GM12892 (cell line): ENCODE results near the gene NISCH.

ENCODE experiments used
- DNase-seq: peaks from one replicate; pipeline ENCODE4 v3.0.0; 2011; ENCODE audit not compliant: insufficient read length
- FAIRE-seq: peaks from 2 replicates; lab custom pipeline; 2011; peaks lifted over from hg19 to GRCh38; lab: Jason Lieb, UNC
- POLR2A ChIP-seq: IDR thresholded peaks from 2 replicates; pipeline ENCODE4 v1.6.1; 2011; ENCODE audit warnings: low read depth, low read length, control low read depth
- POLR2AphosphoS5 ChIP-seq: IDR thresholded peaks from 2 replicates; pipeline ENCODE4 v1.6.1; 2011; ENCODE audit warnings: low read depth, low read length, control low read depth
- TAF1 ChIP-seq: IDR thresholded peaks from 2 replicates; pipeline ENCODE4 v1.6.1; 2011; ENCODE audit warnings: low read depth, mild to moderate bottlenecking, control low read depth, low read length, borderline replicate concordance

NISCH gene

DNA sequence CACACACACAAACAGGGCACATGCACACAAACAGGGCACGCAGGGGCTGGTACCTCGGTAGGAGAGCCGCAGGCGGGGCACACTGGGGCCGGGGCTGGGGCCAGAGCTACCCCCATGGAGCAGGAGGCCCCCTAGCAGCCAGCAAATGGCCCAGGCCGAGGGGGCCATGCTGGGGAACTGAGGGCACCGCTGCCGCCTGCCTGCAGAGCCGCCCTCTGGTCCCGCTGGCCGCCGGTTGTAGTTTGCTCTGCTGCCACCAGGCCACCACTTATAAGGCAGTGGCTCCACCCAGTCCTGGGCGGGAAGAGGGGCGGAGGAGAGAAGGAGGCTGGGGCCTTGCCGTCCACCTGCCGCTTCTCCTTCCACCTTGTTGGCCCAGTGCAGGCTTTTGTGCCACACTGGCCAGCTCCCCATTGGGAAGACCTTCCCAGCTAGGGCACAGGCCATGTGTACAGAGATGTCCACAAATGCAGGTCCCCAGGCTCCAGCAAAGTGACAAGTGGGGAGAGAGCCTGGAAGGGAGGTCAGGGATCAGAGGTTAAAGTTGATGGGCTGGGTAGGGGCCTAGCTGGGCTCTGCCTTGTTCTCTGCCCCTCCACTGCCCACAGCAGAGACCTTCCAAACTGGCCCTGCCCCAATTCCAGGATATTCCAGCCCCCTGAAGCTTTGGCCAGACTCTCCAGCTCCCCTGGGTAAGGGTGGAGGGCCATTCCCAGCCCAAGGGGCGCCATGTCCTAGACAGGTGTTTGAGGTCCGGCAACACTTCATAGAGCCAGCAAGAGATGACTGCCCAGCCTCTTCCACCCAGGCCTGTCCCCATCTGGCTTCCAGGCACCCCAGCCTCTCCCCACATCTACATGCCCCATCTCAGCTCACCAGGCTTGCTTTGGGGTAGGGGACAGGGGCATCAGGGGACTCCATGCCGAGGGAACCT is 10.3 kb upstream of the NISCH start, which contains the start of gene SEMA3G:
SEMA3G (minus strand) TSS at position 244 of the 934 bp plus-strand sequence; CDS start at position 168, 76 bp downstream.
- FAIRE-seq (peak; percentile 91), DNase-seq (peak; percentile 82)
- TF ChIP-seq TAF1 (no peak), POLR2A (no peak)

DNA sequence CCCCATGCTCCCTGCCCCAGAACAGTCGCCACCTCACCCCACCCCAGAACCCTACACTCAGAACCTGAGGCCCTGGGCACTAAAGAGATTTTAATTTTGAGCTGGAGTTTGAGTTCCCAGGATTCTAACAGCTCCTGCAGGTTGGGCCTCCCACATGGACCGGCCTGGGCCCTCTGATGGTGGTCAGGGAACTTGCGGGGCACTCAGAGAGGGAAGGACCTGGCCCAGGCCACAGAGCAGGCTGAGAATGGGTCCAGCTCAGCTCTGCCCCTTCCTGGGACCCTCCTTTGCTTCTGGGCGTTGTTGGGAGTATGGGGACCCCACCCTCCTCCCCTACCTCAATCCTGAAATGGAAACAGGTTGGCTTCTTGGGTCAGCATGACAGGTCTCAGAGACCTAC is 9.4 kb upstream of the NISCH start:
- TF ChIP-seq POLR2A: no peak
- TF ChIP-seq TAF1: no peak
- no peak for TF ChIP-seq POLR2AphosphoS5
- FAIRE-seq (no peak), DNase-seq (no peak)

DNA sequence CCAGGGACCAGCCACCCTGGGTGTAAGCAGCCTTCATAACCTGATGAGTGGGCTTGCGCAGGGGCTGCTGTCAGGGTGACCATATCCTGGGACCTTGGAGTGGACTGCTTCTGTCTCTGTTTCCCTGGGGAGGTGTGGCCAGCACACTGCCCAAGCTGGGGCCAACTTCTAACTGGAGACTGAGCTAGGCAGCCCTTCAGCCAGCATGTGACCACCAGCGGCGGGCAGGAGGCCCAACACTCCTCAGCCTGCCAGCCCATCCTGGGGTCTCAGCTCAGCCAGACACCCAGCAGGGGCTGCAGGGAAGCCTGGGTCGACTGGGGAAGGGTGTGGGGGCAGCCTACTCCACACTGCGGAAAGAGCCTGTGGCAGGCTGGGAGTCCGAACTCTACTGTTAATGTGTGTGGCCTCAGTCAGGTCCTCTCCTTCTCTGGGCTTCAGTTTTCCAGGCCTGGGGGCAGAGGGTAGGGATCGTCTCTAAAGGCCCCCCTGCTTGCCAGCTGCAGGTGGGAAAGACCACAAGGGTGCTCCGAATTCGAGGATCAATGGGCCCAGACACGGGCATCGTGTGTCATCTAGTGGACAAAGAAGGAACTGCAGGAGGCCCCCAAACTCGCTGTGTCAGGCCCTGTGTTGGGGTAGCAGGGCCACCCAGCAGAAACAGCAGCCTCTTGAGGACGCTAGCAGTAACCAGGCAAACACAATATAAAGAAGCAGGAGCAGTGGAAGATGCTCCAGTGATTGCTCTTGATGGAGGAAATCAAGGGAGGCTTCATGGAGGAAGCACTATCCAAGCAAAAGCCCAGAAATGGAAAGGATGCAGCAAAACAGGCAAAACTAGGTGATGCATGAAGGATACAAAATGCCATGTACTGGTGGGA is 8.5 kb upstream of the NISCH start:
- peak; percentile 63 for DNase-seq
- FAIRE-seq: peak; percentile 70
- TF ChIP-seq TAF1 (no peak), POLR2A (no peak), POLR2AphosphoS5 (no peak)

DNA sequence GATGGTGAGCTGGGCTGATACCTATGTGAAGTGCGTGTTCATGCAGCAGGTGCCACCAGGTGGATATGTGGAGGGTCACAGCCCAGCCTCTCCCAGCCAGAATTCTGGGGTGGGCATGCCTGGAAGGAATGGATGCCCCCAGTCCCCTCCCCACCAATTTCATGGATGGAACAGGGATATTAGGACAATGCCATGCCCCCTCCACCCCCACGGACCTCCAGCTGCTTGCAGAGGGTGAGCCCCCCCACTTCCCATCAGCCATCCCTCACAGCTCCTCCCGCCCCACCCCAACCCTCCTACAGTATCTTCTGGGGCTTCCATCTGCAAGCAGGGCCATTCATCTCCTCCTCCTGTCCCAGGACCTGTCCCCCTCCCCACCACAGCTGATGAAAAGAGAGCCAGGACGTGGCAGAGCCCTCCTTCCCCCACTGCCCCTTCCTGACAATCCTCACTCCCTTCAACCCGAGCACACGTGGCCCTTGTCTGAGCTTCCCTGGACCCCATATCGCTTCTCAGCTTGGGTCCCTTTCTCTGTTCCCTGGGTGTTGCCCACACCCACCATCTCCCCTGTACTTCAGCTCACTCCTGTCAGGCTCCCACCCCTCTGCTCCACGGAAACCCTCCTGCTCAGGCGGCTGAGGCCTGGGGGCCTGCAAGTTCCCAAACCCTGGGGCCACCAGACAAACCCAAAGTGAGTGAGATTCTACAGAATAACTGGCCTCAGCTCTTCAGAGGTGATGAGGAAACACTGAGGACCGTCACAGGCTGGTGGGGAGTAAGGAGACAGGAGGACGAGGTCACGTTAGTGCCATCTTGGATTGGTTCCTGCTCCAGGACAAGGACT is 7.7 kb upstream of the NISCH start:
- FAIRE-seq (no peak), DNase-seq (no peak)
- no peak for TF ChIP-seq POLR2A
- no peak for TF ChIP-seq TAF1
- no peak for TF ChIP-seq POLR2AphosphoS5

DNA sequence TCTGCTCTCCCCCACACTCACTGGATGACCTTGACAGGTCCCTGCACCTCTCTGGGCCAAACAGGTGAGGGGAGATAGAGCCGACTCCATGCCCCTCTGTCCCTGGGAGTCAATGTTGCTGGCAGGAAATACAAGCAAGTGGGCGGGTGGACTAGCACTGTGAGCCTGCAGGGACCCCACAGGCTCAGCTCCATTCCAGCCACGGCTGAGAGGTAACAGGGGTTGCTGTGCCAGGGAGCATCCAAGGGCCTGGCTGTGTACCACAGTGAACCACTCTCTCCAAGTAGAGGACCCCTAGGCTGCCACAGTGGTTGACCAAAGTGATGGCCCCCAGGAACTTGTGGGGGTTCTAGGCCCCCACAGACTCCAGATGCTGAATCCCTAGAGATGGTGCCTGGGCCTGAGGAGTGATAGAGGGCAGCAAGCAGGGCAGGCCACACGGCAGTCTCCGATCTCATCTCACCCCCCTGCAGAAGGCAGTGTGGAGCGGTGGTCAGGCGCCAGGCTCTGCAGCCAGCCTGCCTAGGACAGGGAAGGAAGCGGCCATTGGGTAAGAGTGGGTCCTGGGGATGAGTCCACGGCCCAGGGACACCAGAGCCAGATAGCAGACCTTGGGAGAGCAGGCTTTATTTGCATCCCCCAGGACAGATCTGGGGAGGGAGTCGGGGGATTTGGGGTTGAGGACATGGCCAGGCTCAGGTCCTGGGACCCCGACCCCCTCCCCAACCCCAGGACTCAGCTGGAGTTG is 4.7 kb upstream of the NISCH start:
- DNase-seq (no peak), FAIRE-seq (no peak)
- no peak for TF ChIP-seq POLR2AphosphoS5
- no peak for TF ChIP-seq POLR2A
- TF ChIP-seq TAF1: no peak

DNA sequence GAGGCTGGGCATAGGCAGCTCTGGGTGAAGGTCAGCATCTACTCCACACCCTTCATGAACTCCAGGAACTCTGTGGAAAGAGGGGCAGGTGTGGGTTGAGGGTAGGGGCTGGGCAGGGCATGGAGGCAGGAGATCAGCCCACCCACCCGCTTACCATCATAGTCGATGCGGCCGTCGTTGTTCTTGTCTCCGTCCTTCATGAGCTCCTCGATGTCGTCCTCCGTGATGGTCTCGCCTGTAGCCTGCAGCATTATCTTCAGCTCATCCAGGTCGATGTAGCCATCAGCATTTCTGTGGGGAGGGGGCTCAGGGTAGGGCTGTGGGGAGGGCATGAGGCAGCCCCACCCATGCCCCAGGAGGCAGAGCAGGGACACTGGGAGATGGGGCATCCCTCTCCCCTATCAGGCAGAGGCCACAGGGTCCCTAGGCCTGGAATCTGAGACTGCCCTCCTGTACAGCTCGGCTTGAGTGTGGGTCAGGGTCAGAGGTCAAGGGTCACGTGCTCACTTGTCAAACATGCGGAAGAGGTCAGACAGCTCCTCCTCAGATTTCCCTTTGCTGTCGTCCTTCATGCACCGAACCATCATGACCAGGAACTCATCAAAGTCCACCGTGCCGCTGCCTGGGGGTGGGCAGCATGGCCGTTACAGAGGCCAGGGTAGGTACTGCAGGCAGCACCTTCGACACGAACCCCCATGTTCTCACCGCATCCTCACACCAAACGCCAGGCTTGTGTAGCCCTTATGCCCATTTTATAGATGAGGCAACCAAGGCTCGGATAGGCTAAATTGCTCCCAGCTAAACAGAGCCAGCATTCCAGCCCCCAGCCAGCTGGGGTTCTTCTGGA is 3.9 kb upstream of the NISCH start:
- FAIRE-seq (no peak), DNase-seq (no peak)
- TF ChIP-seq POLR2AphosphoS5 (no peak), POLR2A (no peak), TAF1 (no peak)

DNA sequence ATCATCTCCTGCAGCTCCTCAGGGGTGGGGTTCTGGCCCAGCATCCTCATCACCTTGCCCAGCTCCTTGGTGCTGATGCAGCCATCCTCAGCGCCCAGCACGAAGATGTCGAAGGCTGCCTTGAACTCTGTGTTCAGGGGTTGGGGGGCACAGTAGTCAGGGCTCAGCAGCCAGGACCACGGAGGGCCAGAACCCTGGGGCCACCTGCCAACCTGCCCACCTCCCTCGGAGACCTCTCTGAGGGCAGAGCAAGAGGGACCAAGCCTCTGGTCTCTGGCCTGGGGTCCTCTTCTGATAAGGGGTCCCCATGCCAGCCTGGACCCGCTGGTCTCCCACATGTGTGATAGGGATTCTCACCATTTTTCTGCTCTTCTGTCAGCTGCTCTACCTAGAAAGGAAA is 3.3 kb upstream of the NISCH start:
- no peak for FAIRE-seq
- TF ChIP-seq TAF1 (no peak), POLR2AphosphoS5 (no peak), POLR2A (no peak)

DNA sequence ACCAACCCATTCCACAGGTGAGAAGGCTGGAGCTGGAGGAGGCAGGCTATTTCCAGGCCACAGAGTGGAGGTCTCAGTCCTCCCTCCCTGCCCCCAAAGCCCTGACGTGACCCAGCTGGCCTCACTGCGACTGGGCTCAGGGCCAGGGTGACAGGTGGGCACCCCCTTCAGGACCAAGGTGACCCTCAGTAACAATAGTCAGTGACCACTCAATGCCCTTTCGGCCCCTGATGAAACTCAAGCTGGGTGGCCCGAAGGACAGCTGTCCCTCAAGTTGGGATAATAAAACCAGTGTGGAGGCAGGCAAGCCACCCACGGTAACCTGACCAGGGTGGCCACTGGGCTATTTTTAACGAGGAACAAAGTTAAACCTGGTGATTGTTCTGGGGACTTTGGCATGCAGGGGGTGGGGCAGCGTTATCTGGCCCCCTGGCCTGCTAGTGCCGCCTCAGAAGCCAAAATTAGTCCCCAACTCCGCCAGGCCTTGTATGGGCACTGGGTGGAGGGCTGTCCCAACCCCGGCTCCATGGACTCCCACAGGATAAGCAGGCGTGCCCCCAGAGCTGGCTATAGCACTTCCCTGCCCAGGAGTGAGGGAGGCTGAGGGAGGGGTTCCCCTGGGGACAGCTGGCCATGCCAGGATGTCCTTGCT is 2.7 kb upstream of the NISCH start:
- no peak for DNase-seq
- FAIRE-seq: no peak
- no peak for TF ChIP-seq POLR2A
- TF ChIP-seq POLR2AphosphoS5: no peak
- no peak for TF ChIP-seq TAF1

More for the DNA sequence above, 3.3 kb upstream of the NISCH start:
- DNase-seq: no peak

DNA sequence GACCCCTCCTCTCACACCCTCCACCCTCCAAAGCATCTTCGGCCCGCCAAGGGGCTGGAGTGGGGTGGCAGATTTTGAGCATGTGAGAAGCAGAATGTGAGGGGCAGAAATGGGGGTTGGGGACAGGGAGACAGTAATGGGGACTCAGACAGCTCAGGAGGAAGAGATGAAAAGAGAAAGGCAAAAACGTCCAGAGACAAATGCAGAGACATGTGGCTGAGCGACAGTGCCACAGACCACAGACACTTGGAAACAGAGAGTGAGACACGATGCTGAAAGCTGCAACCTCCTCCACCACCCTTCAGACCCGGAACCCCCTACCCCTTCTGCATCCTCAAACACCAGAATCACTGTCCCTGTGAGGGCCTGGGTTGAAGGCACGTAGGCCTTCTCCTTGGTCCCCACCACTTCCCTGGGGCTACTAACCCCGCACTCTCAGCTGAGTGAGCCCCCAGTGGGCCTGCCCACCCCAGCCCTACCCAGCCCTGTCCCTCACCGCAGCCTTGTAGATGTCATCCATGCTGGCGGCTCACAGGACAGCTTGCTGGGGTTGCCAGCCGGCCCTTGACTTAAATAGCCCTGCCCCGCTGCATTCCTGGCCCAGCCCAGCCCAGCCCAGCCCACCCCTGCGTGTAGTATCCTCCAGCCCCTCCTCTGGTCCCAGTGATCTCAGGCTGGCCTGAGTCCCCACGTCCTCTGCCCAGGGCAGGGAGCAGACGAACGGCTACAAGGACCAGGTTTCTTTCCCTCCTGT is 1.7 kb upstream of the NISCH start, which contains the start of gene TNNC1:
TNNC1 (minus strand) TSS at position 546 of the 754 bp plus-strand sequence; CDS start at position 520, 26 bp downstream.
- TF ChIP-seq POLR2A: no peak
- TF ChIP-seq POLR2AphosphoS5: no peak
- TF ChIP-seq TAF1: no peak
- no peak for DNase-seq
- no peak for FAIRE-seq
